Measurements from ENCODE around the gene MON1B. TPM values are rescaled to one million over a fixed set of nuclear protein-coding genes. Genes with fewer than 3 reads are reported as not detected.

Gene MON1B
- total and polyA plus RNA-seq, 2 of the 13 experiments (the other 11 are each of a cell fraction or from before 2014, with no cell fraction given), result 13.4 to 15.6 TPM

DNA sequence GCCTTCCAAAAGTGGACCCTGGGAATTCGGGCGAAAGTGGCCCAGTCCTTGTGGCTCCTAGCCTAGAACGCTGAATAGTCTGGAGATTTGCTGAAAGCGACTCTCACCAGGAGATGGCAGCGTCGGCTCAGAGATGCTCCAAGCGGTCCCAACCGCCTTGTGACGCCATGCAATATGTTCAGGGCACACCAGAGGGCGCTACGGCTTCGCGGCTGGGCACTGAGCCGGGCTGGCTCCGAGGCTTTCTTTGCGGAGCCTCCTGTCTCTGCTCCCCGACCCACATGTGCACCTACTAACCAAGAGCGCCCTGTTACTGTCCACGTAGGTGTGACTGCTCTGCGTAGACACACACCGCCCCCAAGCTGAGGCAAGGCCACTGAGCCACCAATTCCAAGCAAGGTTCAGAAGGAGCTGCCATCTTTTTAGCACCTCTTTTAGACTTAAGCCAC, 45.1 kb downstream of the MON1B start (continued):
- peak; percentile 50; the same call in 1 of the 2 replicates for TF ChIP-seq SP2 (CRISPR knock-in tag; IDR thresholded peaks at IDR 0.05)
- no peak for TF ChIP-seq SIX1 (CRISPR knock-in tag; IDR thresholded peaks at IDR 0.05; ENCODE audit: borderline replicate concordance)
- TF ChIP-seq ZFP36L2 (CRISPR knock-in tag; IDR thresholded peaks at IDR 0.05), result no peak
- no peak for TF ChIP-seq ZFP41 (CRISPR knock-in tag; IDR thresholded peaks at IDR 0.05; ENCODE audit: borderline replicate concordance)
- 0 out of 2 replicates have a peak, but pooled peaks have one; percentile 35 for TF ChIP-seq TBP (CRISPR knock-in tag; IDR thresholded peaks at IDR 0.05)
- TF ChIP-seq, protein P1, sequence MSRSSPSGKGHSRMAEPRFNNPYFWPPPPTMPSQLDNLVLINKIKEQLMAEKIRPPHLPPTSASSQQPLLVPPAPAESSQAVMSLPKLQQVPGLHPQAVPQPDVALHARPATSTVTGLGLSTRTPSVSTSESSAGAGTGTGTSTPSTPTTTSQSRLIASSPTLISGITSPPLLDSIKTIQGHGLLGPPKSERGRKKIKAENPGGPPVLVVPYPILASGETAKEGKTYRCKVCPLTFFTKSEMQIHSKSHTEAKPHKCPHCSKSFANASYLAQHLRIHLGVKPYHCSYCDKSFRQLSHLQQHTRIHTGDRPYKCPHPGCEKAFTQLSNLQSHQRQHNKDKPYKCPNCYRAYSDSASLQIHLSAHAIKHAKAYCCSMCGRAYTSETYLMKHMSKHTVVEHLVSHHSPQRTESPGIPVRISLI (CRISPR knock-in tag; IDR thresholded peaks at IDR 0.05; ENCODE audit: borderline replicate concordance), result no peak
- TF ChIP-seq, protein P2, sequence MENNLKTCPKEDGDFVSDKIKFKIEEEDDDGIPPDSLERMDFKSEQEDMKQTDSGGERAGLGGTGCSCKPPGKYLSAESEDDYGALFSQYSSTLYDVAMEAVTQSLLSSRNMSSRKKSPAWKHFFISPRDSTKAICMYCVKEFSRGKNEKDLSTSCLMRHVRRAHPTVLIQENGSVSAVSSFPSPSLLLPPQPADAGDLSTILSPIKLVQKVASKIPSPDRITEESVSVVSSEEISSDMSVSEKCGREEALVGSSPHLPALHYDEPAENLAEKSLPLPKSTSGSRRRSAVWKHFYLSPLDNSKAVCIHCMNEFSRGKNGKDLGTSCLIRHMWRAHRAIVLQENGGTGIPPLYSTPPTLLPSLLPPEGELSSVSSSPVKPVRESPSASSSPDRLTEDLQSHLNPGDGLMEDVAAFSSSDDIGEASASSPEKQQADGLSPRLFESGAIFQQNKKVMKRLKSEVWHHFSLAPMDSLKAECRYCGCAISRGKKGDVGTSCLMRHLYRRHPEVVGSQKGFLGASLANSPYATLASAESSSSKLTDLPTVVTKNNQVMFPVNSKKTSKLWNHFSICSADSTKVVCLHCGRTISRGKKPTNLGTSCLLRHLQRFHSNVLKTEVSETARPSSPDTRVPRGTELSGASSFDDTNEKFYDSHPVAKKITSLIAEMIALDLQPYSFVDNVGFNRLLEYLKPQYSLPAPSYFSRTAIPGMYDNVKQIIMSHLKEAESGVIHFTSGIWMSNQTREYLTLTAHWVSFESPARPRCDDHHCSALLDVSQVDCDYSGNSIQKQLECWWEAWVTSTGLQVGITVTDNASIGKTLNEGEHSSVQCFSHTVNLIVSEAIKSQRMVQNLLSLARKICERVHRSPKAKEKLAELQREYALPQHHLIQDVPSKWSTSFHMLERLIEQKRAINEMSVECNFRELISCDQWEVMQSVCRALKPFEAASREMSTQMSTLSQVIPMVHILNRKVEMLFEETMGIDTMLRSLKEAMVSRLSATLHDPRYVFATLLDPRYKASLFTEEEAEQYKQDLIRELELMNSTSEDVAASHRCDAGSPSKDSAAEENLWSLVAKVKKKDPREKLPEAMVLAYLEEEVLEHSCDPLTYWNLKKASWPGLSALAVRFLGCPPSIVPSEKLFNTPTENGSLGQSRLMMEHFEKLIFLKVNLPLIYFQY (CRISPR knock-in tag; IDR thresholded peaks at IDR 0.05; ENCODE audit: borderline replicate concordance), result 0 out of 2 replicates have a peak, but pooled peaks have one; percentile 54
- TF ChIP-seq, protein P3, sequence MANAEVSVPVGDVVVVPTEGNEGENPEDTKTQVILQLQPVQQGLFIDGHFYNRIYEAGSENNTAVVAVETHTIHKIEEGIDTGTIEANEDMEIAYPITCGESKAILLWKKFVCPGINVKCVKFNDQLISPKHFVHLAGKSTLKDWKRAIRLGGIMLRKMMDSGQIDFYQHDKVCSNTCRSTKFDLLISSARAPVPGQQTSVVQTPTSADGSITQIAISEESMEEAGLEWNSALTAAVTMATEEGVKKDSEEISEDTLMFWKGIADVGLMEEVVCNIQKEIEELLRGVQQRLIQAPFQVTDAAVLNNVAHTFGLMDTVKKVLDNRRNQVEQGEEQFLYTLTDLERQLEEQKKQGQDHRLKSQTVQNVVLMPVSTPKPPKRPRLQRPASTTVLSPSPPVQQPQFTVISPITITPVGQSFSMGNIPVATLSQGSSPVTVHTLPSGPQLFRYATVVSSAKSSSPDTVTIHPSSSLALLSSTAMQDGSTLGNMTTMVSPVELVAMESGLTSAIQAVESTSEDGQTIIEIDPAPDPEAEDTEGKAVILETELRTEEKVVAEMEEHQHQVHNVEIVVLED (CRISPR knock-in tag; IDR thresholded peaks at IDR 0.05; ENCODE audit: borderline replicate concordance), result no peak
- TF ChIP-seq SPEN (CRISPR knock-in tag; IDR thresholded peaks at IDR 0.05; ENCODE audit: low read depth), result peak; percentile 49; the same call in 1 of the 2 replicates
- peak; percentile 44; the same call in 1 of the 2 replicates for TF ChIP-seq MTF2 (CRISPR knock-in tag; IDR thresholded peaks at IDR 0.05; ENCODE audit: borderline replicate concordance)
- TF ChIP-seq RXRB (CRISPR knock-in tag; IDR thresholded peaks at IDR 0.05; ENCODE audit: borderline replicate concordance), result peak; percentile 70
- TF ChIP-seq ZNF17 (CRISPR knock-in tag; IDR thresholded peaks at IDR 0.05), result no peak
- TF ChIP-seq, protein P4, sequence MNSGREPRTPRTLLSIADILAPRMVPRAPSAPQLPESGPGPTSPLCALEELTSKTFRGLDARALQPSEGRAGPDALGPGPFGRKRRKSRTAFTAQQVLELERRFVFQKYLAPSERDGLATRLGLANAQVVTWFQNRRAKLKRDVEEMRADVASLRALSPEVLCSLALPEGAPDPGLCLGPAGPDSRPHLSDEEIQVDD (CRISPR knock-in tag; IDR thresholded peaks at IDR 0.05; ENCODE audit: borderline replicate concordance), result no peak
- peak; percentile 56 for TF ChIP-seq CREB1 (IDR thresholded peaks at IDR 0.05)
- no peak; the same call in 1 of the 2 replicates for TF ChIP-seq CREB1 (CRISPR knock-in tag; IDR thresholded peaks at IDR 0.05)
- TF ChIP-seq, protein P5, sequence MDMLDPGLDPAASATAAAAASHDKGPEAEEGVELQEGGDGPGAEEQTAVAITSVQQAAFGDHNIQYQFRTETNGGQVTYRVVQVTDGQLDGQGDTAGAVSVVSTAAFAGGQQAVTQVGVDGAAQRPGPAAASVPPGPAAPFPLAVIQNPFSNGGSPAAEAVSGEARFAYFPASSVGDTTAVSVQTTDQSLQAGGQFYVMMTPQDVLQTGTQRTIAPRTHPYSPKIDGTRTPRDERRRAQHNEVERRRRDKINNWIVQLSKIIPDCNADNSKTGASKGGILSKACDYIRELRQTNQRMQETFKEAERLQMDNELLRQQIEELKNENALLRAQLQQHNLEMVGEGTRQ (IDR thresholded peaks at IDR 0.05; ENCODE audit: low read depth, low read length), result 0 out of 2 replicates have a peak, but pooled peaks have one; percentile 3
- TF ChIP-seq, protein P5 (CRISPR knock-in tag; IDR thresholded peaks at IDR 0.05; ENCODE audit: borderline replicate concordance), result no peak
- TF ChIP-seq FOXO1 (CRISPR knock-in tag; IDR thresholded peaks at IDR 0.05), result peak; percentile 68
- no peak for TF ChIP-seq ZNF83 (CRISPR knock-in tag; IDR thresholded peaks at IDR 0.05; ENCODE audit: borderline replicate concordance)
- TF ChIP-seq, protein P6, sequence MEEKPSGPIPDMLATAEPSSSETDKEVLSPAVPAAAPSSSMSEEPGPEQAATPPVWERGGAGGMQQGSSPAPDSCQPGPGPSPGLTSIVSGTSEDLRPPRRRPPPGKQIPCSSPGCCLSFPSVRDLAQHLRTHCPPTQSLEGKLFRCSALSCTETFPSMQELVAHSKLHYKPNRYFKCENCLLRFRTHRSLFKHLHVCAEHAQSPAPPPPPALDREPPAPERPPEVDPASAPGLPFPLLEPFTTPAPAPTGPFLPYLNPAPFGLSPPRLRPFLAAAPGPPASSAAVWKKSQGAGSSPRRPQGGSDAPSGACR (CRISPR knock-in tag; IDR thresholded peaks at IDR 0.05), result 0 out of 2 replicates have a peak, but pooled peaks have one; percentile 31
